Right lobe of liver (tissue), 6 donors: ENCODE data around the gene KREMEN1. TPM values are rescaled to one million over a fixed set of nuclear protein-coding genes. Genes with fewer than 3 reads are reported as not detected.

ENCODE experiments used
- ATAC-seq, 4 donors: fragments of 200-7000 bp; cut with Tn5 transposase; one replicate each; pipeline ENCODE4 v1.9.1; 2020; ENCODE audit warnings: mild to moderate bottlenecking in 4 of 4, moderate library complexity in 4 of 4
- DNase-seq, 3 donors: peaks; one replicate each; pipeline ENCODE4 v3.0.0-alpha.2; 2020
- H3K27ac ChIP-seq, 3 donors: fragments of 200-600 bp; one replicate each; pipeline ENCODE4 v1.8.0; 2022
- H3K27me3 ChIP-seq, 2 donors: fragments of 200-600 bp; one replicate each; pipeline ENCODE4 v1.8.0; 2022
- H3K36me3 ChIP-seq, 4 donors: fragments of 200-600 bp; sonication (generic) in 1 of 4; one replicate each; pipeline versions ENCODE4 v1.5.1 to v1.8.0; 2017 to 2022; ENCODE audit warnings: control low read depth in 1 of 4
- H3K4me1 ChIP-seq, 4 donors: fragments of 200-600 bp; sonication (generic) in 1 of 4; one replicate each; pipeline versions ENCODE4 v1.5.1 to v1.8.0; 2017 to 2022; ENCODE audit warnings: control low read depth in 1 of 4
- H3K4me3 ChIP-seq, 3 donors: fragments of 200-600 bp; one replicate each; pipeline ENCODE4 v1.8.0; 2022
- H3K9me3 ChIP-seq, 4 donors: fragments of 200-600 bp; sonication (generic) in 1 of 4; one replicate each; pipeline versions ENCODE4 v1.5.1 to v1.8.0; 2017 to 2022; ENCODE audit warnings: control low read depth in 1 of 4
- POLR2A ChIP-seq: fragments of 450-650 bp; IDR thresholded peaks from one replicate; pipeline ENCODE4 v1.6.1; 2017; ENCODE audit warnings: antibody characterized with exemption, mild to moderate bottlenecking
- WGBS: methylation state at CpG from one replicate; pipeline ENCODE4 v1.1.6; 2018; ENCODE audit warnings: low coverage, low lambda C conversion rate; ENCODE audit not compliant: insufficient coverage; ENCODE audit errors: missing lambda C conversion rate; 5-methylcytosine and 5-hydroxymethylcytosine counted together
- intact Hi-C, 2 donors: fragments of 100-400 bp; cut with DNase I; formaldehyde crosslinking; loops; one replicate each; pipeline versions ENCODE4 v1.11.2 to v1.14.1; 2022
- total RNA-seq, 6 experiments: library from RNA; depleted of rRNA in 2 of 6; stranded (reverse); fragments of >200 nt in 2 of 6; fragmentation: NEBNext Ultra II Directional in 3 of 6; extraction: Animal tissue kit (Norgen Biotek cat#: 25700) in 3 of 6; gene quantifications; one replicate each; pipeline versions ENCODE4 v1.1.0 to v1.2.4, GENCODE V29; 2016 to 2023
- TF ChIP-seq, protein P1 (sequence below), 4 donors: fragments of 200-600 bp in 3 of 4; fragments of 450-650 bp in 1 of 4; IDR thresholded peaks; one replicate each; pipeline versions ENCODE4 v1.5.1 to v1.8.0; 2016 to 2022; ENCODE audit warnings: antibody characterized with exemption in 4 of 4, mild to moderate bottlenecking in 2 of 4
- donor health status: DM: no; HTN: yes; CAD: no.
- donor health status: DM: no; HTN: no; CAD: no.
- donor health status: DM: no; HTN: no; CAD: no.
- donor health status: DM: no; HTN: yes; CAD: no.
- donor health status: DM: no; HTN: yes; CAD: no.

KREMEN1 gene
- total RNA-seq, 6 experiments from 2014 or later = 1.7 to 6.7 (median 3.0) TPM

DNA sequence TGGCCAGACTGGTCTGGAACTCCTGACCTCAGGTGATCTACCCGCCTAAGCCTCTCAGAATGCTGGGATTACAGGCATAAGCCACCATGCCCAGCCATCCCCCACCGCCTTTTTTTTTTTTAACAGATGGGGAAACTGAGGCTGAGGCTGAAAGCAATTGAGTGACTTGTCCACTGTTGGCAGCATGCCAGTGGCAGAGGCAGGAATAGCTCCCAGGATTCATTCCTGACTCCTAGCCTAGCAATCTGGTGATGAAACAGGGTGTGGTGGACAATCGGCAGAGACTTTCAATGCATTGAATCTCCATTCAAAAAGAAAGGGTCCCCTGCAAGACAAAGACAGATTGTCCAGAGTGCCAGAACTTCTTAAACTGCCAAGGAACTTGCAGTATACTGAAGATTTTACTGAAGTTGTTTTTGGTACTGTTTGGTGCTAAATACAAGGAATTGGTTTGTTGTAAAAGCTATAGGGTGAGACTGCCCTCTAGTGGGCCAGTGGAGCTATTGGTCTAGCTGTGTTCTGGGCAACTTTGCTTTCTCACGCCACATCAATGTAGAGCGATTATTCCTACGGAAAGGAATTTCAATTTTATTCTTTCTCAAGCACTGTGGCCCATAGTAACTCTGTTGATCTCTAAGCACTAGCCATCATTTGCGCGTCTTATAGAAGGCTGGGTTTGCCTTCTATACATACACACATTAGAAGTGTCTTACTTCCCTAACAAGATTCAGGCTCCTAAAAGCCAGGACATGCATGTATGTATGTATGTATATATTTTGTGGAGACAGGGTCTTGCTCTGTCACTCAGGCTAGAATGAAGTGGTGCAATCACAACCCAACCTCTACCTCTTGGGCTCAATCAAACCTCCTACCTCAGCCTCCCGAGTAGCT lies 32.2 kb upstream of the KREMEN1 start:
- TF ChIP-seq, protein P1, sequence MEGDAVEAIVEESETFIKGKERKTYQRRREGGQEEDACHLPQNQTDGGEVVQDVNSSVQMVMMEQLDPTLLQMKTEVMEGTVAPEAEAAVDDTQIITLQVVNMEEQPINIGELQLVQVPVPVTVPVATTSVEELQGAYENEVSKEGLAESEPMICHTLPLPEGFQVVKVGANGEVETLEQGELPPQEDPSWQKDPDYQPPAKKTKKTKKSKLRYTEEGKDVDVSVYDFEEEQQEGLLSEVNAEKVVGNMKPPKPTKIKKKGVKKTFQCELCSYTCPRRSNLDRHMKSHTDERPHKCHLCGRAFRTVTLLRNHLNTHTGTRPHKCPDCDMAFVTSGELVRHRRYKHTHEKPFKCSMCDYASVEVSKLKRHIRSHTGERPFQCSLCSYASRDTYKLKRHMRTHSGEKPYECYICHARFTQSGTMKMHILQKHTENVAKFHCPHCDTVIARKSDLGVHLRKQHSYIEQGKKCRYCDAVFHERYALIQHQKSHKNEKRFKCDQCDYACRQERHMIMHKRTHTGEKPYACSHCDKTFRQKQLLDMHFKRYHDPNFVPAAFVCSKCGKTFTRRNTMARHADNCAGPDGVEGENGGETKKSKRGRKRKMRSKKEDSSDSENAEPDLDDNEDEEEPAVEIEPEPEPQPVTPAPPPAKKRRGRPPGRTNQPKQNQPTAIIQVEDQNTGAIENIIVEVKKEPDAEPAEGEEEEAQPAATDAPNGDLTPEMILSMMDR (IDR thresholded peaks at IDR 0.05) = peak; percentile 94 to 99 (median 96)
- TF ChIP-seq POLR2A = no peak
- H3K9me3 ChIP-seq = no peaks in the 10 kb centered on the region
- WGBS = 26% methylated on average over 9 of the region's 9 CpGs
- H3K27ac ChIP-seq = no peak overlapping the region
- intact Hi-C loops = loop anchor here (5.0 kb wide), 1 partner anchor 188 kb away; no protein-coding TSS in a partner anchor
- ATAC-seq (peak; percentile 73 to 83 (median 78)), DNase-seq (peak in 1 of 3 donors; percentile 71)
- H3K4me1 ChIP-seq = peaks cover 0 to 35% (median 0%) of the 10 kb centered on the region in 4 donors
- no peaks in the 10 kb centered on the region for H3K27me3 ChIP-seq
- H3K36me3 ChIP-seq = no peaks in the 10 kb centered on the region
- H3K4me3 ChIP-seq = no peak overlapping the region

DNA sequence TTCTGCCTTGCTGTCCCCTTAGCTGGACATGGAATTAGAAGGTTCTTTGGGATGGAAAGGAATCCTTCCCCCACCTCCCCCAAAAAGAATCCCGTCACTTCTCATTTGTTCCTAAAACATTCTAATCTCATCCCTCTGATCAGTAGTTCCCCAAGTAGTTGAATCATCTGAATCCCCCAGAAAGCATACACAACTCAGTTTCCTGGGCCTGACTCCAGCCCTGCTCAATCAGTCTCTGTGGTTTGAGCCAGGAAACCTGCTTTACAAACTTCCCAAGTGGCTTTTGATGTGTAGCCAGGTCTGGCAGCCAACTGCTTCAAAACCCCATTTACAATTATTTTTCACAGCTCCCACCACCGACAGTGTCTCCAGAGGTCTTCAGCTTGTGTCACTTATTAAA lies 31.4 kb upstream of the KREMEN1 start:
- WGBS = 18% methylated on average over 2 of the region's 2 CpGs
- Histone ChIP-seq H3K4me3 (no peak overlapping the region), H3K9me3 (no peaks in the 10 kb centered on the region), H3K27me3 (no peaks in the 10 kb centered on the region), H3K27ac (peak overlapping the region in 1 of 3 donors; percentile 27), H3K4me1 (peaks cover 0 to 35% (median 0%) of the 10 kb centered on the region in 4 donors), H3K36me3 (peaks cover 0 to under 1% (median 0%) of the 10 kb centered on the region in 4 donors)
- intact Hi-C loops = loop anchor here (5.0 kb wide), 1 partner anchor 189 kb away; no protein-coding TSS in a partner anchor
- ATAC-seq = peak in 2 of 4 donors; percentile 22 to 25
- DNase-seq = no peak
- TF ChIP-seq, protein P1 (IDR thresholded peaks at IDR 0.05) = no peak
- TF ChIP-seq POLR2A = no peak

- DNase-seq (no peak), ATAC-seq (no peak)
- peak overlapping the region in 2 of 3 donors; percentile 43 to 65 for H3K27ac ChIP-seq
- no peaks in the 10 kb centered on the region for H3K9me3 ChIP-seq
- no peak overlapping the region for H3K4me3 ChIP-seq
- WGBS = 83% methylated on average over 5 of the region's 7 CpGs
- H3K4me1 ChIP-seq = peaks cover 0 to 19% (median 0%) of the 10 kb centered on the region in 4 donors
- TF ChIP-seq, protein P1 (IDR thresholded peaks at IDR 0.05) = no peak
- no peak for TF ChIP-seq POLR2A
- H3K36me3 ChIP-seq = peaks cover 0 to 14% (median 7%) of the 10 kb centered on the region in 4 donors
- intact Hi-C loops = loop anchor here (5.0 kb wide), 1 partner anchor 192 kb away; no protein-coding TSS in a partner anchor
- no peaks in the 10 kb centered on the region for H3K27me3 ChIP-seq
These were observed 28.8 kb upstream of the KREMEN1 start for GRCh38 chr22:29043906-29044575.

GRCh38 chr22:29044657-29045176 lies 28.1 kb upstream of the KREMEN1 start:
- no peak overlapping the region for H3K4me3 ChIP-seq

More at GRCh38 chr22:29044657-29045176, 28.1 kb upstream of the KREMEN1 start:
- WGBS = 53% methylated on average over 10 of the region's 13 CpGs
- H3K9me3 ChIP-seq = no peaks in the 10 kb centered on the region
- intact Hi-C loops = loop anchor here (5.0 kb wide), 1 partner anchor 192 kb away; no protein-coding TSS in a partner anchor
- ATAC-seq (peak; percentile 36 to 73 (median 70)), DNase-seq (peak in 2 of 3 donors; percentile 58 to 64)
- TF ChIP-seq POLR2A = no peak
- TF ChIP-seq, protein P1 (IDR thresholded peaks at IDR 0.05) = no peak
- peaks cover 0 to 20% (median 11%) of the 10 kb centered on the region in 4 donors for H3K36me3 ChIP-seq
- H3K27me3 ChIP-seq = no peaks in the 10 kb centered on the region
- H3K4me1 ChIP-seq = peaks cover 0 to 19% (median 0%) of the 10 kb centered on the region in 4 donors
- H3K27ac ChIP-seq = peak overlapping the region in 2 of 3 donors; percentile 43 to 65
